GM10266 (cell line): ENCODE measurements around the gene NEXN.

ENCODE experiments used
- DNase-seq: peaks from one replicate; pipeline ENCODE4 v3.0.0; 2012; ENCODE audit errors: extremely low spot score
- TF ChIP-seq, protein P1 (sequence below): IDR thresholded peaks from 2 replicates; pipeline ENCODE4 v1.5.1; 2012; ENCODE audit warnings: mild to moderate bottlenecking, low read depth; ENCODE audit not compliant: control insufficient read depth, insufficient read depth; ENCODE audit errors: missing control alignments

NEXN gene

DNA sequence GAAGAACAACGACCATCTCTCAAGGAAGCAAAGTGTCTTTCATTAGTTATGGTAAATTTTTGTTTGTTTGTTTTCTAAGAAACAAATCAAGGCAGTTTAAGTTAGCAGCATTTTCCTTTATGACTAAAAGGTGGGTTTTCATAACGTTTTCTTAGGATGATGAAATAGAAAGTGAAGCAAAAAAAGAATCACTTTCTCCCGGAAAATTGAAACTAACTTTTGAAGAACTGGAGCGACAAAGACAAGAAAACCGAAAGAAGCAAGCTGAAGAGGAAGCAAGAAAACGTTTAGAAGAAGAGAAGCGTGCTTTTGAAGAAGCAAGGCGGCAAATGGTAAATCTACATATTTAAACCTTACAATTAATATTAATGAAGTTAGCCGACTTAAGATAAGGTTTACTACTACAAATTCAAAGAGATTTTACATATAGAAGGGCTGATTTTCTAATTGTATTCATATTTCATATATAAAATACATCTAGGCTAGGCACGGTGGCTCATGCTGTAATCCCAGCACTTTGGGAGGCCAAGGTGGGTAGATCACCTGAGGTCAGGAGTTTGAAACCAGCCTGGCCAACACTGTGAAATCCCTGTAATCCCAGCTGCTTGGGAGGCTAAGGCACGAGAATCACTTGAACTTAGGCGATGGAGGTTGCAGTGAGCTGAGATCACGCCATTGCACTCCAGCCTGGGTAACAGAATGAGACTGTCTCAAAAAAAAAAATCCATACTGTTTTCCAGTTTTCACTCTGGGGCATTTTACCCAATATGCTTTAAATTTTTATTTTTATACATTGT, 38.3 kb downstream of the NEXN start:
- peak; percentile 27 for DNase-seq
- TF ChIP-seq, protein P1, sequence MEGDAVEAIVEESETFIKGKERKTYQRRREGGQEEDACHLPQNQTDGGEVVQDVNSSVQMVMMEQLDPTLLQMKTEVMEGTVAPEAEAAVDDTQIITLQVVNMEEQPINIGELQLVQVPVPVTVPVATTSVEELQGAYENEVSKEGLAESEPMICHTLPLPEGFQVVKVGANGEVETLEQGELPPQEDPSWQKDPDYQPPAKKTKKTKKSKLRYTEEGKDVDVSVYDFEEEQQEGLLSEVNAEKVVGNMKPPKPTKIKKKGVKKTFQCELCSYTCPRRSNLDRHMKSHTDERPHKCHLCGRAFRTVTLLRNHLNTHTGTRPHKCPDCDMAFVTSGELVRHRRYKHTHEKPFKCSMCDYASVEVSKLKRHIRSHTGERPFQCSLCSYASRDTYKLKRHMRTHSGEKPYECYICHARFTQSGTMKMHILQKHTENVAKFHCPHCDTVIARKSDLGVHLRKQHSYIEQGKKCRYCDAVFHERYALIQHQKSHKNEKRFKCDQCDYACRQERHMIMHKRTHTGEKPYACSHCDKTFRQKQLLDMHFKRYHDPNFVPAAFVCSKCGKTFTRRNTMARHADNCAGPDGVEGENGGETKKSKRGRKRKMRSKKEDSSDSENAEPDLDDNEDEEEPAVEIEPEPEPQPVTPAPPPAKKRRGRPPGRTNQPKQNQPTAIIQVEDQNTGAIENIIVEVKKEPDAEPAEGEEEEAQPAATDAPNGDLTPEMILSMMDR = no peak

DNA sequence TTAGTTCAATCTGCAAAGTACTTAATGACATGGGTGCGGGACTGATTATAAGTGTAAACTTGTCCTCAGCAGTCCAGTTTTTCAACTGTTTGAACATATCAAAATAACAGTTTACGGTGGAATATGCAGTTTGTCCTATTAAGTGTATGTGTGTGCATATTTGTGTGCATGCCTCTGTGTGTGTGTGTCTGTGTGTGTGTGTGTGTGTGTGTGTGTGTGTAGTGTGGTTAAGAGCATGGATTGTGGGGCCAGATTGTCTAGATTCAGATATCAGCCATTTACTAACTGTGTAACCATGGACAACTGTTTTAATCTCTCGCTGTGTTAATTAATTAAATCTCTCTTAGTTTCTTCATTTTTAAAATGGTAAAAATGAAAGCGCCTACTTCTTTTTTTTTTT, 39.0 kb downstream of the NEXN start:
- TF ChIP-seq, protein P1 = no peak
- no peak for DNase-seq

DNA sequence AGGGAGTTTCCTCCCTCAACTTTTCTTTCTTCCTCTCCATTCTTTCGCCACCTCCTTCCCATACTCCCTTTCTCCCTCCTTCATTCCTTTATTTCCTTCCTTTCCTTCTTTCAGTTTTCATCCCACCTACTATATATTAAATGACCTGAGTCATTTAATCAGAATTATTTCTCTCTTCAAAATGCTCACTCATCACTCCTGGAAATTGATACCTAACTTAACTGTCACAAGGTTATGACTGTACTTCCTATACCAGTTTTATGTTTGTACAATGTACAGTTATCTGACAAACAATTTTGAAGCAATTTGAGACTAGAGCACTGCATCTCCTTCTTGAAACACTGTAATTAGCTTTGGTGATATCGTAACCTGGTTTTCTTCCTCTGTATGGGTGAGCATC, 41.4 kb downstream of the NEXN start:
- TF ChIP-seq, protein P1 = no peak
- no peak for DNase-seq

DNA sequence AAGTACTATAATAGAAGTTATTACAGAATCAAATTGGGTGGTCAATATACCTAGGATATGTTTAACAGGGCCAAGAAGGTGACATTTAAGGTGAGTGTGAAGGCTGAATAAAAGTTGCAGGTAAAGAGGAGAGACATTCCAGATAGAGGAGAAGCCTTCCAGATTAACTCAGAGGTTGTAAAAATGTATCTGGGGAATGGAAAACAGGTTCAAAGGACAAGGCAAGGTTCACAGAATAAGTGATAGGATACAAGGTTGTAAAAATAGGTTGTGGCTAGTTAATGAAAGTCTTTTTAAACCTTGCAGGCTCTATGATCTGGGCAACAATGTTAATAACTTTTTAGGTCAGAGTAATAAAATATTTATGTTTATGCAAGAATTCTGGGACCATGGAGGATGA, 50.2 kb downstream of the NEXN start:
- TF ChIP-seq, protein P1 = no peak
- DNase-seq = no peak

DNA sequence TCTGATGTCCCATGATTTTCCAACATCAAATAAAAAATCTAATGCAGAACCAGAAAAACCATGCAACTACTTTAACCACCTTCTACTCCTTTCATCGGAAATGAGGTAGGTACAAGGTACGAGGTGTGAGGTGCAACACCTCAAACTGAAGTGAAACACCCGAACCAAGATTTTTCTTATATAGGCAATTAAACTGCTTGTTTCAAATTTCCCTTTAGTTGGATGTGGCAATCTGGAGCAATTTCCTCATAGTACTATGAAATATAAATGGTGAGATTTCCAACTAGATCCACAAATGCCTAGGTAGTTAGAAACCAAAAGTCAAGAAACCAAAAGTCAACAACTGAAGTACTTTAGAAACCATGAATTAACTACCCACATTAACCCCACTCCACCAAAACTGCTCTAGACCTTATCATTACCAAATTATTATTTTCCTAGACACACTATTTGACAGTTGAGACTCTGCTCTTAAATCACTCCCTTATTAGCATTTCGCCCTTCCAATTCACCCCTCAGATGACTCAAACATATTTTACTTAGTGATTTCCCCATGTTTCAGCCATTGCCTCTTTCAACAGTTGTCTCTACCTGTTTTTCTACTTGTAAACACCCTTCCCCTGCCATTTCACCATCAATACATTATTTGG, 52.6 kb downstream of the NEXN start:
- TF ChIP-seq, protein P1 = no peak
- DNase-seq = no peak

DNA sequence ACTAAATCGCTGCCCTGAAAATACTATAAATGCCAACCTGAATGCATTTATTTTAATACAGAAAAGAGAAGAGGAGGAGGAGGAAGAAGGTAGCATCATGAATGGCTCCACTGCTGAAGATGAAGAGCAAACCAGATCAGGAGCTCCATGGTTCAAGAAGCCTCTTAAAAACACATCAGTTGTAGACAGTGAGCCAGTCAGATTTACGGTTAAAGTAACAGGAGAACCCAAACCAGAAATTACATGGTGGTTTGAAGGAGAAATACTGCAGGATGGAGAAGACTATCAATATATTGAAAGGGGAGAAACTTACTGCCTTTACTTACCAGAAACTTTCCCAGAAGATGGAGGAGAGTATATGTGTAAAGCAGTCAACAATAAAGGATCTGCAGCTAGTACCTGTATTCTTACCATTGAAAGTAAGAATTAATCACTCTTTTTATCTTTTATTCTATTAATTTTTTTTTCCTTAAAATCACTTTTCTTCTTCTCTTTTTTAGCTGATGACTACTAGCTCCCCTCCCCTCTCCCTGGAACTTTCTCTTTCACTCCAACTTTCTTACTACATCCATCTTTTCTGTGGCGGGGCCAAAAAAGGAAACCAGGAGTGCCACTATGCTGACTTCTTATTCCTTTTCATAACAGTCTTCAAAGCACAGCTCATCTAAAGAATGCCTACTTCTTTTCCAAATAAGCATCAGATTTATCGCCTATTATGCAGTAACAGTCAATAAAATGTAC, 54.1 kb downstream of the NEXN start:
- no peak for DNase-seq
- TF ChIP-seq, protein P1 = no peak
